Sigmoid colon (tissue), 7 donors: ENCODE results near the gene RBM39. TPM values are rescaled to one million over a fixed set of nuclear protein-coding genes. Genes with fewer than 3 reads are reported as not detected.
A peak's percentile ranks its signal among the peaks of the same experiment; 100 is the strongest.
"Not testable (repeated sequence)": the region's sequence is repeated elsewhere in the genome, so short reads cannot be mapped to it uniquely, and the experiment has no call there.

Experiments
- DNase-seq: peaks from one replicate; pipeline ENCODE4 v3.0.0-alpha.2; 2019
- H3K27ac ChIP-seq, 4 donors: fragments of 200-600 bp; sonication (generic); one replicate each; pipeline ENCODE4 v1.5.1; 2016 to 2019; ENCODE audit warnings: mild to moderate bottlenecking in 1 of 4
- H3K27me3 ChIP-seq, 3 donors: fragments of 200-600 bp; sonication (generic); one replicate each; pipeline ENCODE4 v1.5.1; 2019; ENCODE audit warnings: mild to moderate bottlenecking in 1 of 3
- H3K36me3 ChIP-seq, 4 donors: fragments of 200-600 bp; sonication (generic); one replicate each; pipeline ENCODE4 v1.5.1; 2016 to 2019
- H3K4me1 ChIP-seq, 4 donors: fragments of 200-600 bp; sonication (generic); one replicate each; pipeline ENCODE4 v1.5.1; 2017 to 2019
- H3K4me3 ChIP-seq, 4 donors: fragments of 200-600 bp; sonication (generic); one replicate each; pipeline ENCODE4 v1.5.1; 2017 to 2019; ENCODE audit warnings: mild to moderate bottlenecking in 2 of 4, moderate library complexity in 1 of 4
- H3K9me3 ChIP-seq, 4 donors: fragments of 200-600 bp in 3 of 4; sonication (generic) in 3 of 4; one replicate each; pipeline versions ENCODE4 v1.5.1 to v1.6.1; 2013 to 2019
- EP300 ChIP-seq, 4 donors: sonication (generic); formaldehyde crosslinking; IDR thresholded peaks; one replicate each; pipeline ENCODE4 v1.6.1; 2017; ENCODE audit warnings: antibody characterized with exemption in 4 of 4
- POLR2A ChIP-seq, 2 donors: fragments of 450-650 bp; IDR thresholded peaks; one replicate each; pipeline ENCODE4 v1.6.1; 2016; ENCODE audit warnings: antibody characterized with exemption in 2 of 2, mild to moderate bottlenecking in 2 of 2, moderate library complexity in 2 of 2
- POLR2AphosphoS5 ChIP-seq, 4 donors: sonication (generic); formaldehyde crosslinking; IDR thresholded peaks; one replicate each; pipeline ENCODE4 v1.6.1; 2017; ENCODE audit warnings: antibody characterized with exemption in 4 of 4
- WGBS, 2 donors: extraction: QIAGEN DNeasy Blood & Tissue Kit; methylation state at CpG; one replicate each; pipeline ENCODE4 v1.1.7; 2013; 5-methylcytosine and 5-hydroxymethylcytosine counted together
- intact Hi-C: fragments of 100-400 bp; cut with DNase I; formaldehyde crosslinking; loops from one replicate; pipeline ENCODE4 v1.15.1; 2023
- polyA plus RNA-seq, 3 donors: library from polyadenylated mRNA; stranded (reverse); fragments of 200-250 nt; gene quantifications; one replicate each; pipeline ENCODE4 v1.2.3, GENCODE V29; 2013
- total RNA-seq, 4 donors: library from RNA; depleted of rRNA; stranded (reverse); fragments of >200 nt; gene quantifications; one replicate each; pipeline ENCODE4 v1.1.0, GENCODE V29; 2016
- TF ChIP-seq, protein P1 (sequence below), 4 experiments: fragments of 450-650 bp in 3 of 4; fragments of 200-600 bp in 1 of 4; IDR thresholded peaks; one replicate each; pipeline ENCODE4 v1.5.1; 2016 to 2019; ENCODE audit warnings: antibody characterized with exemption in 4 of 4, mild to moderate bottlenecking in 3 of 4, moderate library complexity in 2 of 4
- donor health status: healthy with polysubstance abuse.
- donor health status: Bipolar disorder and iron deficiency.
- donor health status: healthy.

Gene RBM39
- total and polyA plus RNA-seq, 7 donors: 68.2 to 408 (median 281) TPM

DNA sequence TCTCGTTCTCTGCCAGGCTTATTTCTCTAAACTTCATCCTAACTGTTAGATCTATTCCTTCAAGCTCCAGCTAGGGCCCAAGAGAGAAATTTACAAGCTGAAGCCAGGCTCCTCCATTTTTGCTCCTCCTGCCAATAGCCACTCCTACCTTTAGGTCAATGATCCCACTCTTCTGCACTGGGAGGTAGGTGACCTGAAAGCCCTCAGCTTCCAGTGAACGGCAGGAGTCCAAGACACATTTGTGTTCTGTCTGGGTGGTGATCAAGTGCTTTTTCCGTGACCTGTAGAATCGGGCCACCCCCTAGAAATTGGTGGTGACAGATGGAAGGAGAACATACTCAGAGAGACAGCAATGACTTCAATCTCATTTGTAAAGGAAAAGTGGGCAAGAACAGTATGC lies 51.8 kb downstream of the RBM39 start:
- WGBS, 2 donors: 94% methylated on average over 4 of the region's 4 CpGs
- TF ChIP-seq POLR2AphosphoS5 (IDR thresholded peaks at IDR 0.05) (no peak), EP300 (IDR thresholded peaks at IDR 0.05) (no peak), POLR2A (IDR thresholded peaks at IDR 0.05) (no peak)
- TF ChIP-seq, protein P1, sequence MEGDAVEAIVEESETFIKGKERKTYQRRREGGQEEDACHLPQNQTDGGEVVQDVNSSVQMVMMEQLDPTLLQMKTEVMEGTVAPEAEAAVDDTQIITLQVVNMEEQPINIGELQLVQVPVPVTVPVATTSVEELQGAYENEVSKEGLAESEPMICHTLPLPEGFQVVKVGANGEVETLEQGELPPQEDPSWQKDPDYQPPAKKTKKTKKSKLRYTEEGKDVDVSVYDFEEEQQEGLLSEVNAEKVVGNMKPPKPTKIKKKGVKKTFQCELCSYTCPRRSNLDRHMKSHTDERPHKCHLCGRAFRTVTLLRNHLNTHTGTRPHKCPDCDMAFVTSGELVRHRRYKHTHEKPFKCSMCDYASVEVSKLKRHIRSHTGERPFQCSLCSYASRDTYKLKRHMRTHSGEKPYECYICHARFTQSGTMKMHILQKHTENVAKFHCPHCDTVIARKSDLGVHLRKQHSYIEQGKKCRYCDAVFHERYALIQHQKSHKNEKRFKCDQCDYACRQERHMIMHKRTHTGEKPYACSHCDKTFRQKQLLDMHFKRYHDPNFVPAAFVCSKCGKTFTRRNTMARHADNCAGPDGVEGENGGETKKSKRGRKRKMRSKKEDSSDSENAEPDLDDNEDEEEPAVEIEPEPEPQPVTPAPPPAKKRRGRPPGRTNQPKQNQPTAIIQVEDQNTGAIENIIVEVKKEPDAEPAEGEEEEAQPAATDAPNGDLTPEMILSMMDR (IDR thresholded peaks at IDR 0.05): no peak
- intact Hi-C loops: loop anchor here (10.0 kb wide), 1 partner anchor 225 kb away; no protein-coding TSS in a partner anchor
- DNase-seq: peak; percentile 5
- Histone ChIP-seq H3K27ac (no peak overlapping the region), H3K4me1 (no peaks in the 10 kb centered on the region), H3K36me3 (peaks cover 10 to 84% (median 31%) of the 10 kb centered on the region in 4 donors), H3K4me3 (no peak overlapping the region), H3K9me3 (no peaks in the 10 kb centered on the region), H3K27me3 (no peaks in the 10 kb centered on the region)

DNA sequence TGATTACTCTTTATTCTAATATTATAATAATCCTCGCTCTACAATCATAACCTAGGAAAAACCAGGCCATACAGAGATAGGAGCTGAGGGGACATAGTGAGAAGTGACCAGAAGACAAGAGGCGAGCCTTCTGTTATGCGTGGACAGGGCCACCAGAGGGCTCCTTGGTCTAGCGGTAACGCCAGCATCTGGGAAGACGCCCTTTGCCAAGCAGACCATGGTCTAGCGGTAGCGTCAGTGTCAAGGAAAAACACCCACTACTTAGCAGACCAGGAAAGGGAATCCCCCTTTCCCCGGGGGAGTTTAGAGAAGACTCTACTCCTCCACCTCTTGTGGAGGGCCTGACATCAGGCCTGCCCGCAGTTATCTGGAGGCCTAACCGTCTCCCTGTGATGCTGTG lies 55.2 kb downstream of the RBM39 start:
- intact Hi-C loops, H3K27ac ChIP-seq, H3K4me3 ChIP-seq, H3K9me3 ChIP-seq, H3K27me3 ChIP-seq, H3K4me1 ChIP-seq: not testable (repeated sequence)
- peak; percentile 52 for DNase-seq
- peaks cover 8 to 67% (median 23%) of the 10 kb centered on the region in 4 donors for H3K36me3 ChIP-seq
- WGBS, 2 donors: 94 to 96% methylated on average over 11 of the region's 11 CpGs

DNA sequence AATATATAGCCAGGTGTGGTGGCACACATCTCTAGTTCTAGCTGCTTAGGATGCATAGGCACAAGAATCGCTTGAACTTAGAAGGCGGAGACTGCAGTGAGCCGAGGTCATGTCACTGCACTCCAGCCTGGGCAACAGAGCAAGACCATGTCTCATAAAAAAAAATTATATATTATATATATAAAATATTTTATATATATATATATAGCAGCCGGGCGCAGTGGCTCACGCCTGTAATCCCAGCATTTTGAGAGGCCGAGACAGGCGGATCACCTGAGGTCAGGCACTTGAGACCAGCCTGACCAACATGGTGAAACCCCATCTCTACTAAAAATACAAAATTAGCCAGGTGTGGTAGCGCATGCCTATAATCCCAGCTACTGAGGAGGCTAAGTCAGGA lies 56.7 kb downstream of the RBM39 start:
- H3K9me3 ChIP-seq, H3K27me3 ChIP-seq, H3K27ac ChIP-seq, intact Hi-C loops, H3K4me3 ChIP-seq: not testable (repeated sequence)
- DNase-seq: peak; percentile 42
- peaks cover 3 to 56% (median 20%) of the 10 kb centered on the region in 4 donors for H3K36me3 ChIP-seq
- H3K4me1 ChIP-seq: peaks cover 0 to 16% (median 7%) of the 10 kb centered on the region in 4 donors
- 97% methylated on average over 9 of the region's 9 CpGs for WGBS, 2 donors

DNA sequence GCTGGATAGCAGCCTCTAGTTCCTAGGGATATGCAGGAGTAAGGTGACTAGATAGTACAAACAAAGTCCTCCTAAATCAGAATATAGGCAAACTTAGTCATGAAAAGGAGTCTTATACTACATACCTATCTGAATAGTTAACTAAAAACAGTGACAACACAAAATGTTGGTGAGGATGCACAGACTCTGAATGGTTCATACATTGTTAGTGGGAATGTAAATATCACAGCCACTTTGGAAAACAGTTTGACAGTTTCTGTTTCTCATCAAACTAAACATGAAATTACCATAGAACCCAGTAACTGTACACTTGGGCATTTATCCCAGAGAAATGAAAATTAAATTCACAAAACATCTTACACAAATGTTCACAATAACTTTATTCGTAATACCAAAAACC lies 60.1 kb downstream of the RBM39 start:
- TF ChIP-seq POLR2AphosphoS5 (IDR thresholded peaks at IDR 0.05) (peak in 2 of 4 donors; percentile 44 to 58), EP300 (IDR thresholded peaks at IDR 0.05) (no peak), POLR2A (IDR thresholded peaks at IDR 0.05) (no peak)
- TF ChIP-seq, protein P1 (IDR thresholded peaks at IDR 0.05): no peak
- Histone ChIP-seq H3K4me3 (no peak overlapping the region), H3K4me1 (peaks cover 0 to 16% (median 7%) of the 10 kb centered on the region in 4 donors), H3K27me3 (no peaks in the 10 kb centered on the region), H3K27ac (peak overlapping the region in 3 of 4 donors; percentile 31 to 66 (median 57)), H3K9me3 (no peaks in the 10 kb centered on the region), H3K36me3 (peaks cover 0 to 34% (median under 1%) of the 10 kb centered on the region in 4 donors)
- DNase-seq: no peak
- WGBS, 2 donors: 87 to 97% methylated on average over 1 of the region's 1 CpG
- intact Hi-C loops: no loop called here

DNA sequence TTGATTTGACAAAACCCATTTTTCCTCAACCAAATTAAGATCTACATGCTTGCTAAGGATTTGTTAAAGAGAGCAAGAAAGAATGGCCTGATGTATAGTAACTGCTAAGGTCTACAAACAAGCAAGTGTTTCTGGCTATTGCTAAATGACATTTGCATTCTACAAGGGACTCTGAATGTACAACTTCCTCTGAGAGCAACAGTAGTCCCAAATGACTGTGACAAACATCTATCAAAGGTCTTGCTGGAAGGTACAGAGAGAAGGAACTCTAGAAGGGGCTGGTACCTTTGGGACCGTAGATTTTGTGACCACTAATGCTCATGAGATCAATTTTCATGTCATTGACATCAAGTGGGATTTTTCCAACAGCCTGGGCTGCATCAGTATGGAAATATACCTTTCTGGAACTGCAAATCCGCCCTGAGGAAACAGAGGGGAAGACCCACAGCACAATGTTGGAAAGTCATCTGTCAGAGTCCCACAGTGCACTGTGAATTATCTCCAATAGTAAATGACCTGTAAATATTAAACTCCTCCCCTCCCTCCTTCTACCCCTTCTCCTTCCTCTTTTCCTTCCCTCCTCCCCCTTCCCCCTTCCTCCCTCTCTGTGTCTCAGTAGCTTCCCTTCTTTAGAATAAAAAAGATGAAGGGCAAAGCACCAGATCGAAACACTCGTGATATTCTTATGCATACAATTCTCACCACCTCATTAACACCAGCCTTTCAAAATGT lies 61.4 kb downstream of the RBM39 start:
- Histone ChIP-seq H3K4me3 (no peak overlapping the region), H3K27me3 (no peaks in the 10 kb centered on the region), H3K4me1 (peaks cover 0 to 16% (median 7%) of the 10 kb centered on the region in 4 donors), H3K27ac (peak overlapping the region in 1 of 4 donors; percentile 66), H3K9me3 (no peaks in the 10 kb centered on the region), H3K36me3 (peaks cover 0 to 26% (median 0%) of the 10 kb centered on the region in 4 donors)
- 69 to 89% methylated on average over 4 of the region's 4 CpGs for WGBS, 2 donors
- peak; percentile 8 for DNase-seq
- intact Hi-C loops: no loop called here
- TF ChIP-seq EP300 (IDR thresholded peaks at IDR 0.05): no peak
- TF ChIP-seq POLR2A (IDR thresholded peaks at IDR 0.05): no peak
- TF ChIP-seq, protein P1 (IDR thresholded peaks at IDR 0.05): no peak
- TF ChIP-seq POLR2AphosphoS5 (IDR thresholded peaks at IDR 0.05): no peak
